ENCODE data around the gene NKX1-1.
A peak's percentile ranks its signal among the peaks of the same experiment; 100 is the strongest.

Gene NKX1-1

GRCh38 chr4:1411436-1412375 is 5.5 kb upstream of the NKX1-1 start:
- Histone ChIP-seq H3K4me1 (no peaks in the 10 kb centered on the region), H3K4me2 (no peak overlapping the region), H4K20me1 (peaks cover 8% of the 10 kb centered on the region; the same call in 1 of the 2 replicates), H3K36me3 (no peaks in the 10 kb centered on the region), H3K9me3 (peaks cover 46% of the 10 kb centered on the region), H3K27me3 (peaks cover 15% of the 10 kb centered on the region; the same call in 1 of the 2 replicates), H3K4me3 (no peak overlapping the region), H3K9ac (no peak overlapping the region), H3K27ac (no peak overlapping the region)
- no peak for TF ChIP-seq Cebpa-rat (IDR thresholded peaks at IDR 0.05)

- no peak overlapping the region for H3K9ac ChIP-seq
- H4K20me1 ChIP-seq: peaks cover 8% of the 10 kb centered on the region; the same call in 1 of the 2 replicates
- no peak overlapping the region for H3K27ac ChIP-seq
- peaks cover 56% of the 10 kb centered on the region for H3K9me3 ChIP-seq
- H3K4me3 ChIP-seq: no peak overlapping the region
- TF ChIP-seq Cebpa-rat (IDR thresholded peaks at IDR 0.05): no peak
- H3K36me3 ChIP-seq: no peaks in the 10 kb centered on the region
- H3K4me2 ChIP-seq: no peak overlapping the region
- peaks cover 15% of the 10 kb centered on the region; the same call in 1 of the 2 replicates for H3K27me3 ChIP-seq
- no peaks in the 10 kb centered on the region for H3K4me1 ChIP-seq
Observed at GRCh38 chr4:1410491-1411325, 4.5 kb upstream of the NKX1-1 start.

GRCh38 chr4:1409491-1410425 is 3.5 kb upstream of the NKX1-1 start:
- H3K9me3 ChIP-seq: peaks cover 66% of the 10 kb centered on the region
- TF ChIP-seq Cebpa-rat (IDR thresholded peaks at IDR 0.05): no peak
- H3K4me3 ChIP-seq: no peak overlapping the region
- H3K9ac ChIP-seq: no peak overlapping the region
- H3K27ac ChIP-seq: no peak overlapping the region
- peaks cover 8% of the 10 kb centered on the region; the same call in 1 of the 2 replicates for H4K20me1 ChIP-seq
- no peaks in the 10 kb centered on the region for H3K4me1 ChIP-seq
- no peak overlapping the region for H3K4me2 ChIP-seq
- H3K36me3 ChIP-seq: no peaks in the 10 kb centered on the region
- H3K27me3 ChIP-seq: peaks cover 15% of the 10 kb centered on the region; the same call in 1 of the 2 replicates

- Histone ChIP-seq H4K20me1 (peaks cover 8% of the 10 kb centered on the region; the same call in 1 of the 2 replicates), H3K4me1 (no peaks in the 10 kb centered on the region), H3K9ac (no peak overlapping the region), H3K4me3 (no peak overlapping the region), H3K9me3 (peaks cover 72% of the 10 kb centered on the region), H3K27ac (no peak overlapping the region), H3K4me2 (no peak overlapping the region), H3K36me3 (no peaks in the 10 kb centered on the region), H3K27me3 (peaks cover 15% of the 10 kb centered on the region; the same call in 1 of the 2 replicates)
- TF ChIP-seq Cebpa-rat (IDR thresholded peaks at IDR 0.05): no peak
Observed at GRCh38 chr4:1409079-1409478, 2.8 kb upstream of the NKX1-1 start.

GRCh38 chr4:1408418-1408817 is 2.2 kb upstream of the NKX1-1 start:
- no peak overlapping the region for H3K4me3 ChIP-seq
- peaks cover 8% of the 10 kb centered on the region; the same call in 1 of the 2 replicates for H4K20me1 ChIP-seq
- H3K27me3 ChIP-seq: peaks cover 15% of the 10 kb centered on the region; the same call in 1 of the 2 replicates
- H3K4me2 ChIP-seq: no peak overlapping the region
- no peaks in the 10 kb centered on the region for H3K36me3 ChIP-seq
- H3K4me1 ChIP-seq: no peaks in the 10 kb centered on the region
- peaks cover 73% of the 10 kb centered on the region for H3K9me3 ChIP-seq
- H3K27ac ChIP-seq: no peak overlapping the region
- H3K9ac ChIP-seq: no peak overlapping the region
- no peak for TF ChIP-seq Cebpa-rat (IDR thresholded peaks at IDR 0.05)

- peaks cover 15% of the 10 kb centered on the region; the same call in 1 of the 2 replicates for H3K27me3 ChIP-seq
- no peaks in the 10 kb centered on the region for H3K36me3 ChIP-seq
- no peak overlapping the region for H3K9ac ChIP-seq
- peaks cover 8% of the 10 kb centered on the region; the same call in 1 of the 2 replicates for H4K20me1 ChIP-seq
- H3K4me2 ChIP-seq: no peak overlapping the region
- H3K4me1 ChIP-seq: no peaks in the 10 kb centered on the region
- H3K9me3 ChIP-seq: peaks cover 73% of the 10 kb centered on the region
- H3K27ac ChIP-seq: no peak overlapping the region
- TF ChIP-seq Cebpa-rat (IDR thresholded peaks at IDR 0.05): no peak
- no peak overlapping the region for H3K4me3 ChIP-seq
Observed at GRCh38 chr4:1407657-1408333, 1.6 kb upstream of the NKX1-1 start.

GRCh38 chr4:1406981-1407656 is 877 bp upstream of the NKX1-1 start:
- no peak overlapping the region for H3K4me2 ChIP-seq
- no peak overlapping the region for H3K27ac ChIP-seq
- peaks cover 8% of the 10 kb centered on the region; the same call in 1 of the 2 replicates for H4K20me1 ChIP-seq
- H3K4me1 ChIP-seq: no peaks in the 10 kb centered on the region
- H3K9ac ChIP-seq: no peak overlapping the region
- H3K36me3 ChIP-seq: no peaks in the 10 kb centered on the region
- H3K4me3 ChIP-seq: peak overlapping the region; percentile 22; the same call in 1 of the 2 replicates
- H3K9me3 ChIP-seq: peaks cover 78% of the 10 kb centered on the region
- peaks cover 15% of the 10 kb centered on the region; the same call in 1 of the 2 replicates for H3K27me3 ChIP-seq
- TF ChIP-seq Cebpa-rat (IDR thresholded peaks at IDR 0.05): no peak
